Measurements from ENCODE around the gene TRIO. TPM values are rescaled to one million over a fixed set of nuclear protein-coding genes. Genes with fewer than 3 reads are reported as not detected.

TRIO gene
- total RNA-seq, 1 donor from 2014 or later = 148 TPM

GRCh38 chr5:14531668-14532067 lies 388.5 kb downstream of the TRIO start:
- peak; percentile 72 to 81 for ATAC-seq
- DNase-seq = no peak
- Histone ChIP-seq H3K27ac (no peak overlapping the region), H3K9me3 (no peaks in the 10 kb centered on the region), H3K36me3 (no peaks in the 10 kb centered on the region), H3K27me3 (ENCODE audit: low read depth) (no peaks in the 10 kb centered on the region), H3K4me3 (no peak overlapping the region), H3K4me1 (no peaks in the 10 kb centered on the region)
- no peak for TF ChIP-seq CTCF (IDR thresholded peaks at IDR 0.05)
- intact Hi-C loops (cut with DNase I) = no loop called here

GRCh38 chr5:14532180-14532579 lies 389.0 kb downstream of the TRIO start:
- Histone ChIP-seq H3K4me1 (no peaks in the 10 kb centered on the region), H3K4me3 (no peak overlapping the region), H3K27ac (no peak overlapping the region), H3K9me3 (no peaks in the 10 kb centered on the region), H3K27me3 (ENCODE audit: low read depth) (no peaks in the 10 kb centered on the region), H3K36me3 (no peaks in the 10 kb centered on the region)
- intact Hi-C loops (cut with DNase I) = no loop called here
- no peak for ATAC-seq
- DNase-seq = no peak
- no peak for TF ChIP-seq CTCF (IDR thresholded peaks at IDR 0.05)

GRCh38 chr5:14534773-14535172 lies 391.6 kb downstream of the TRIO start:
- no peaks in the 10 kb centered on the region for H3K36me3 ChIP-seq
- H3K4me3 ChIP-seq = no peak overlapping the region
- H3K9me3 ChIP-seq = no peaks in the 10 kb centered on the region
- ATAC-seq = no peak
- H3K4me1 ChIP-seq = no peaks in the 10 kb centered on the region
- no peak overlapping the region for H3K27ac ChIP-seq
- no peak for DNase-seq
- no peaks in the 10 kb centered on the region for H3K27me3 ChIP-seq (ENCODE audit: low read depth)
- no peak for TF ChIP-seq CTCF (IDR thresholded peaks at IDR 0.05)
- intact Hi-C loops (cut with DNase I) = no loop called here

GRCh38 chr5:14545308-14545707 lies 402.2 kb downstream of the TRIO start:
- intact Hi-C loops (cut with DNase I) = no loop called here
- Histone ChIP-seq H3K36me3 (no peaks in the 10 kb centered on the region), H3K9me3 (peaks cover 6% of the 10 kb centered on the region), H3K4me3 (no peak overlapping the region), H3K27ac (no peak overlapping the region), H3K4me1 (no peaks in the 10 kb centered on the region), H3K27me3 (ENCODE audit: low read depth) (no peaks in the 10 kb centered on the region)
- TF ChIP-seq CTCF (IDR thresholded peaks at IDR 0.05) = no peak
- no peak for DNase-seq
- peak; percentile 46 to 53 for ATAC-seq

- Histone ChIP-seq H3K4me3 (no peak overlapping the region), H3K27ac (no peak overlapping the region), H3K36me3 (no peaks in the 10 kb centered on the region), H3K27me3 (ENCODE audit: low read depth) (no peaks in the 10 kb centered on the region), H3K4me1 (no peaks in the 10 kb centered on the region), H3K9me3 (peaks cover 3% of the 10 kb centered on the region)
- TF ChIP-seq CTCF (IDR thresholded peaks at IDR 0.05) = no peak
- DNase-seq (no peak), ATAC-seq (peak; percentile 40 to 53)
- intact Hi-C loops (cut with DNase I) = no loop called here
These were observed 402.7 kb downstream of the TRIO start for GRCh38 chr5:14545862-14546261.

GRCh38 chr5:14547666-14548065 lies 404.5 kb downstream of the TRIO start:
- intact Hi-C loops (cut with DNase I) = no loop called here
- Histone ChIP-seq H3K9me3 (no peaks in the 10 kb centered on the region), H3K4me3 (no peak overlapping the region), H3K27me3 (ENCODE audit: low read depth) (no peaks in the 10 kb centered on the region), H3K27ac (no peak overlapping the region), H3K36me3 (no peaks in the 10 kb centered on the region), H3K4me1 (no peaks in the 10 kb centered on the region)
- no peak for TF ChIP-seq CTCF (IDR thresholded peaks at IDR 0.05)
- no peak for ATAC-seq
- no peak for DNase-seq
